Measurements from ENCODE around the gene APMAP. TPM values are rescaled to one million over a fixed set of nuclear protein-coding genes. Genes with fewer than 3 reads are reported as not detected.

APMAP gene
- total RNA-seq, 3 donors from 2014 or later, result 58.8 to 61.9 (median 61.4) TPM

GRCh38 chr20:25031241-25031640 is 38.7 kb upstream of the APMAP start:
- Mint-ChIP-seq H3K36me3 (ENCODE audit: insufficient read depth) (peaks cover 22% of the 10 kb centered on the region), H3K4me1 (ENCODE audit: low read depth) (peaks cover 33% of the 10 kb centered on the region), H3K4me3 (no peak overlapping the region), H3K9me3 (no peaks in the 10 kb centered on the region), H3K27me3 (ENCODE audit: low read depth) (no peaks in the 10 kb centered on the region)
- no peak for DNase-seq
- no peak for ATAC-seq

GRCh38 chr20:25030649-25031207 is 38.2 kb upstream of the APMAP start:
- H3K27me3 Mint-ChIP-seq (ENCODE audit: low read depth), result no peaks in the 10 kb centered on the region
- no peak for ATAC-seq
- no peaks in the 10 kb centered on the region for H3K9me3 Mint-ChIP-seq
- H3K36me3 Mint-ChIP-seq (ENCODE audit: insufficient read depth), result peaks cover 24% of the 10 kb centered on the region
- no peak overlapping the region for H3K4me3 Mint-ChIP-seq
- DNase-seq, result no peak
- peaks cover 29% of the 10 kb centered on the region for H3K4me1 Mint-ChIP-seq (ENCODE audit: low read depth)

- ATAC-seq, result no peak
- Mint-ChIP-seq H3K9me3 (no peaks in the 10 kb centered on the region), H3K36me3 (ENCODE audit: insufficient read depth) (peaks cover 25% of the 10 kb centered on the region), H3K4me3 (no peak overlapping the region), H3K4me1 (ENCODE audit: low read depth) (peaks cover 24% of the 10 kb centered on the region), H3K27me3 (ENCODE audit: low read depth) (no peaks in the 10 kb centered on the region)
- no peak for DNase-seq
Measured at GRCh38 chr20:25030007-25030648, 37.6 kb upstream of the APMAP start.

GRCh38 chr20:25025986-25026605 is 33.5 kb upstream of the APMAP start:
- no peaks in the 10 kb centered on the region for H3K27me3 Mint-ChIP-seq (ENCODE audit: low read depth)
- ATAC-seq (no peak), DNase-seq (no peak)
- peaks cover 32% of the 10 kb centered on the region for H3K36me3 Mint-ChIP-seq (ENCODE audit: insufficient read depth)
- H3K9me3 Mint-ChIP-seq, result no peaks in the 10 kb centered on the region
- no peak overlapping the region for H3K4me3 Mint-ChIP-seq
- peaks cover 28% of the 10 kb centered on the region for H3K4me1 Mint-ChIP-seq (ENCODE audit: low read depth)

- H3K36me3 Mint-ChIP-seq (ENCODE audit: insufficient read depth), result peaks cover 30% of the 10 kb centered on the region
- no peak for ATAC-seq
- H3K4me1 Mint-ChIP-seq (ENCODE audit: low read depth), result peaks cover 26% of the 10 kb centered on the region
- H3K9me3 Mint-ChIP-seq, result no peaks in the 10 kb centered on the region
- no peak overlapping the region for H3K4me3 Mint-ChIP-seq
- DNase-seq, result no peak
- no peaks in the 10 kb centered on the region for H3K27me3 Mint-ChIP-seq (ENCODE audit: low read depth)
Measured at GRCh38 chr20:25025091-25025861, 32.7 kb upstream of the APMAP start.

GRCh38 chr20:25024171-25024570 is 31.6 kb upstream of the APMAP start:
- Mint-ChIP-seq H3K27me3 (ENCODE audit: low read depth) (no peaks in the 10 kb centered on the region), H3K9me3 (no peaks in the 10 kb centered on the region), H3K4me1 (ENCODE audit: low read depth) (peaks cover 19% of the 10 kb centered on the region), H3K4me3 (no peak overlapping the region), H3K36me3 (ENCODE audit: insufficient read depth) (peaks cover 27% of the 10 kb centered on the region)
- DNase-seq (no peak), ATAC-seq (no peak)

GRCh38 chr20:25023356-25023755 is 30.8 kb upstream of the APMAP start:
- DNase-seq (no peak), ATAC-seq (no peak)
- no peak overlapping the region for H3K4me3 Mint-ChIP-seq
- no peaks in the 10 kb centered on the region for H3K9me3 Mint-ChIP-seq
- no peaks in the 10 kb centered on the region for H3K27me3 Mint-ChIP-seq (ENCODE audit: low read depth)
- peaks cover 31% of the 10 kb centered on the region for H3K36me3 Mint-ChIP-seq (ENCODE audit: insufficient read depth)
- peaks cover 16% of the 10 kb centered on the region for H3K4me1 Mint-ChIP-seq (ENCODE audit: low read depth)

GRCh38 chr20:25022680-25023079 is 30.1 kb upstream of the APMAP start:
- ATAC-seq (no peak), DNase-seq (no peak)
- Mint-ChIP-seq H3K9me3 (no peaks in the 10 kb centered on the region), H3K4me1 (ENCODE audit: low read depth) (peaks cover 16% of the 10 kb centered on the region), H3K27me3 (ENCODE audit: low read depth) (no peaks in the 10 kb centered on the region), H3K4me3 (no peak overlapping the region), H3K36me3 (ENCODE audit: insufficient read depth) (peaks cover 30% of the 10 kb centered on the region)

- ATAC-seq, result no peak
Measured at GRCh38 chr20:25021336-25021735, 28.8 kb upstream of the APMAP start.

GRCh38 chr20:25020901-25021301 is 28.4 kb upstream of the APMAP start:
- peaks cover 26% of the 10 kb centered on the region for H3K36me3 Mint-ChIP-seq (ENCODE audit: insufficient read depth)

More at GRCh38 chr20:25021336-25021735, 28.8 kb upstream of the APMAP start:
- Mint-ChIP-seq H3K9me3 (no peaks in the 10 kb centered on the region), H3K36me3 (ENCODE audit: insufficient read depth) (peaks cover 25% of the 10 kb centered on the region), H3K4me1 (ENCODE audit: low read depth) (peaks cover 11% of the 10 kb centered on the region), H3K27me3 (ENCODE audit: low read depth) (no peaks in the 10 kb centered on the region), H3K4me3 (no peak overlapping the region)
- no peak for DNase-seq

GRCh38 chr20:25020345-25020744 is 27.8 kb upstream of the APMAP start:
- Mint-ChIP-seq H3K4me3 (no peak overlapping the region), H3K27me3 (ENCODE audit: low read depth) (no peaks in the 10 kb centered on the region), H3K4me1 (ENCODE audit: low read depth) (peaks cover 9% of the 10 kb centered on the region), H3K36me3 (ENCODE audit: insufficient read depth) (peaks cover 24% of the 10 kb centered on the region), H3K9me3 (no peaks in the 10 kb centered on the region)
- DNase-seq, result no peak
- no peak for ATAC-seq

More at GRCh38 chr20:25020901-25021301, 28.4 kb upstream of the APMAP start:
- no peaks in the 10 kb centered on the region for H3K27me3 Mint-ChIP-seq (ENCODE audit: low read depth)
- no peaks in the 10 kb centered on the region for H3K9me3 Mint-ChIP-seq
- DNase-seq, result no peak
- ATAC-seq, result no peak
- no peak overlapping the region for H3K4me3 Mint-ChIP-seq
- H3K4me1 Mint-ChIP-seq (ENCODE audit: low read depth), result peaks cover 11% of the 10 kb centered on the region

GRCh38 chr20:25019381-25020155 is 27.0 kb upstream of the APMAP start:
- no peak for ATAC-seq
- H3K36me3 Mint-ChIP-seq (ENCODE audit: insufficient read depth), result peaks cover 24% of the 10 kb centered on the region
- peaks cover 8% of the 10 kb centered on the region for H3K4me1 Mint-ChIP-seq (ENCODE audit: low read depth)

GRCh38 chr20:25018841-25019240 is 26.3 kb upstream of the APMAP start:
- no peak for DNase-seq
- Mint-ChIP-seq H3K4me1 (ENCODE audit: low read depth) (peaks cover 5% of the 10 kb centered on the region), H3K9me3 (no peaks in the 10 kb centered on the region), H3K4me3 (no peak overlapping the region), H3K27me3 (ENCODE audit: low read depth) (no peaks in the 10 kb centered on the region), H3K36me3 (ENCODE audit: insufficient read depth) (peaks cover 27% of the 10 kb centered on the region)
- ATAC-seq, result no peak

More at GRCh38 chr20:25019381-25020155, 27.0 kb upstream of the APMAP start:
- DNase-seq, result no peak
- Mint-ChIP-seq H3K4me3 (no peak overlapping the region), H3K9me3 (no peaks in the 10 kb centered on the region), H3K27me3 (ENCODE audit: low read depth) (no peaks in the 10 kb centered on the region)

- Mint-ChIP-seq H3K4me1 (ENCODE audit: low read depth) (peaks cover 1% of the 10 kb centered on the region), H3K4me3 (no peak overlapping the region), H3K27me3 (ENCODE audit: low read depth) (no peaks in the 10 kb centered on the region), H3K9me3 (no peaks in the 10 kb centered on the region), H3K36me3 (ENCODE audit: insufficient read depth) (peaks cover 24% of the 10 kb centered on the region)
- ATAC-seq, result no peak
- no peak for DNase-seq
Measured at GRCh38 chr20:25018425-25018824, 25.9 kb upstream of the APMAP start.
